ENCODE data around the gene TBC1D30.
"Not testable (repeated sequence)": the region's sequence is repeated elsewhere in the genome, so short reads cannot be mapped to it uniquely, and the experiment has no call there.

TBC1D30 gene

DNA sequence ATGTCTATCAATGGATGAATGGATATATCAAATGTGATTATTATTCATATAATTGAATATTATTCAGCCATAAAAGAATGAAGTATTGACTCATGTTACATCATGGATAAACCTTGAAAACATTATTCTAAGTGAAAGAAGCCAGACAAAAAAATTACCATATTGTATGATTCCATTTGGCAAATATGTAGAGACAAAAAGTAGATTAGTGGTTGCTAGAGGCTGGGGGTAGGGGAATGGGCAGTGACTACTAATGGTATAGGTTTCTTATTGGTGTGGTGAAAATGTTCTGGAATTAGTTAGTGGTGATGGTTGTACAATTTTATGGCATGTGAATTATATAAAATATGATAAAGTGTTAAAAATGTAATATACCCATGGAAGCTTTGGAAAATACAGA, 33.4 kb upstream of the TBC1D30 start:
- H3K4me1 ChIP-seq (ENCODE audit: control insufficient read depth in 1 of 2, insufficient read depth in 2 of 2, low read length in 2 of 2), result no peaks in the 10 kb centered on the region
- no peak overlapping the region for H3K27ac ChIP-seq (ENCODE audit: low read length)
- no peaks in the 10 kb centered on the region for H3K27me3 ChIP-seq (ENCODE audit: low read depth, low read length)
- H3K4me3 ChIP-seq (ENCODE audit: low read depth in 1 of 2, low read length in 2 of 2), result no peak overlapping the region
- no peaks in the 10 kb centered on the region for H3K36me3 ChIP-seq (ENCODE audit: control insufficient read depth in 1 of 2, insufficient read depth in 2 of 2, low read length in 2 of 2)
- no peaks in the 10 kb centered on the region for H3K9me3 ChIP-seq (ENCODE audit: control insufficient read depth in 1 of 2, low read length in 2 of 2)

DNA sequence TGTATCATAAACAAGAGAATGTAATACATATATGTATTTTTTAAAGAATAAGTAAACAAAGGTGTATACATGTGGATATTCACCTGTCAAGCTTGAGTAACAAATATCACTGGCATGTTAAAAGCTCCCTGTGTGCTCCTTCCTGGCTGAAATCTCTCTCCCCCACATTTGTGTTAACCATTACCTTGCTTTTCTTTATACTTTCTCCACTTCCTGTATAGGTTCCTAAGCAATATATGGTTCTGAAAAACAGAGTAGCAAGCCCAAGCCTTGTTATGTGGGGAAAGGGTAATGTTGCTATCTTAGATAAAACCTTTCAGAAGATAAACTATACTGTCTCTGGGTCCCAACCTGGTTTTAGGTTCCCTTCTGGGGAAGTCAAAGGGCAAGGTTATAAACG, 32.3 kb upstream of the TBC1D30 start:
- Histone ChIP-seq H3K36me3 (ENCODE audit: control insufficient read depth in 1 of 2, insufficient read depth in 2 of 2, low read length in 2 of 2) (no peaks in the 10 kb centered on the region), H3K4me3 (ENCODE audit: low read depth in 1 of 2, low read length in 2 of 2) (no peak overlapping the region), H3K9me3 (ENCODE audit: control insufficient read depth in 1 of 2, low read length in 2 of 2) (no peaks in the 10 kb centered on the region), H3K27ac (ENCODE audit: low read length) (no peak overlapping the region), H3K4me1 (ENCODE audit: control insufficient read depth in 1 of 2, insufficient read depth in 2 of 2, low read length in 2 of 2) (no peaks in the 10 kb centered on the region), H3K27me3 (ENCODE audit: low read depth, low read length) (no peaks in the 10 kb centered on the region)

DNA sequence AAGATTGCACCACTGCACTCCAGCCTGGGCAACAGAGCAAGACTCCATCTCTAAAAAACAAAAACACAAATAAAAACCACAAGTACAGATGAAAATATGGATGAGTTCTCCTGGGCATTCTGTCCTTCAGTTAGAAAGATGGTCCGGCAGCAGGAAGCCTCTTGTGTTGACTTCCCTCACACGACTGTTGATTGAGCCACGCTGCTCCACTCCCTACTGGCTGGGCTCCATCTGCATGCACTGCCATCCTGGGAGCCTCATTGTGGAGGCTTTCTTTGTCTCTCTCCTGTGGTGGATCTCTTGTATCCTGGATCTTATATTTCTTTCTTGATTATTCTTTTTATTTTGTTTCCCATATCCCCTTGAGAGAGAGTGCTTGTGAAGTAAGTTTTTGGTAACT, 30.8 kb upstream of the TBC1D30 start:
- Histone ChIP-seq H3K27me3 (ENCODE audit: low read depth, low read length) (no peaks in the 10 kb centered on the region), H3K27ac (ENCODE audit: low read length) (no peak overlapping the region), H3K4me1 (ENCODE audit: control insufficient read depth in 1 of 2, insufficient read depth in 2 of 2, low read length in 2 of 2) (no peaks in the 10 kb centered on the region), H3K4me3 (ENCODE audit: low read depth in 1 of 2, low read length in 2 of 2) (no peak overlapping the region), H3K36me3 (ENCODE audit: control insufficient read depth in 1 of 2, insufficient read depth in 2 of 2, low read length in 2 of 2) (no peaks in the 10 kb centered on the region), H3K9me3 (ENCODE audit: control insufficient read depth in 1 of 2, low read length in 2 of 2) (no peaks in the 10 kb centered on the region)

- Histone ChIP-seq H3K36me3 (ENCODE audit: control insufficient read depth in 1 of 2, insufficient read depth in 2 of 2, low read length in 2 of 2) (no peaks in the 10 kb centered on the region), H3K27ac (ENCODE audit: low read length) (no peak overlapping the region), H3K4me1 (ENCODE audit: control insufficient read depth in 1 of 2, insufficient read depth in 2 of 2, low read length in 2 of 2) (no peaks in the 10 kb centered on the region), H3K9me3 (ENCODE audit: control insufficient read depth in 1 of 2, low read length in 2 of 2) (no peaks in the 10 kb centered on the region), H3K4me3 (ENCODE audit: low read depth in 1 of 2, low read length in 2 of 2) (no peak overlapping the region), H3K27me3 (ENCODE audit: low read depth, low read length) (no peaks in the 10 kb centered on the region)
These were observed 30.1 kb upstream of the TBC1D30 start for GRCh38 chr12:64794305-64794704.

DNA sequence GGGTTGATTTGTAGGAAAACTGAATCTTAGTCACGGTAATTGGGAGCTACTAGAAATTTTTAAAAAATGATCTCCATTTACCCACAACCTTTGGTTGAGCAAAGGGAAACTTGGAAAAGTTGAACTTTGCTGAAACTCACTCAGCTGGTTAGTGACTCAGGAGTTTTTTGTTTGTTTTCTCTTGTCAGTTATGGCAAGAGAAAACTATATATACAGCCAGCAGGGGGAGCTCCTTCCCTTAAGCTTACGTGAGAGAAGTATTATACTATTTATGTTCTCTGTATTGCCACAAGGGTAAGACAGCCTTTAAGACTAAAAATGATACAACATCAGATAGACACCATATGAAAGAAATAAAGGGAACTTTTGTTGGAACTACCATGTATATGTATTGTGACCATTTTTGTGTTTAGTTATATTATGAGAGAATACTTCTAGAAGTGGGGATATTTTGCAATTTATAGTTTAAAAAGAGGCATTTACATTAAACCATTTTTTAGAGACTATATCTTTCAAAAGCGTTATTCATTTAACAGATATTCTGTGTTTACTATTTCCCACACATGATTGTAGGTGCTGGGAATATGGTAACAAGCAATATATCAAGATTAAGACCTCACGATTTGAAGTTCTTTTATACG, 28.1 kb upstream of the TBC1D30 start:
- no peak overlapping the region for H3K27ac ChIP-seq (ENCODE audit: low read length)

GRCh38 chr12:64797156-64797555, 27.3 kb upstream of the TBC1D30 start:
- H3K4me3 ChIP-seq (ENCODE audit: low read depth in 1 of 2, low read length in 2 of 2), result no peak overlapping the region
- no peaks in the 10 kb centered on the region for H3K27me3 ChIP-seq (ENCODE audit: low read depth, low read length)
- H3K4me1 ChIP-seq (ENCODE audit: control insufficient read depth in 1 of 2, insufficient read depth in 2 of 2, low read length in 2 of 2), result no peaks in the 10 kb centered on the region
- no peaks in the 10 kb centered on the region for H3K9me3 ChIP-seq (ENCODE audit: control insufficient read depth in 1 of 2, low read length in 2 of 2)
- H3K36me3 ChIP-seq (ENCODE audit: control insufficient read depth in 1 of 2, insufficient read depth in 2 of 2, low read length in 2 of 2), result no peaks in the 10 kb centered on the region
- no peak overlapping the region for H3K27ac ChIP-seq (ENCODE audit: low read length)

More for the DNA sequence above, 28.1 kb upstream of the TBC1D30 start:
- Histone ChIP-seq H3K9me3 (ENCODE audit: control insufficient read depth in 1 of 2, low read length in 2 of 2) (no peaks in the 10 kb centered on the region), H3K4me1 (ENCODE audit: control insufficient read depth in 1 of 2, insufficient read depth in 2 of 2, low read length in 2 of 2) (no peaks in the 10 kb centered on the region), H3K36me3 (ENCODE audit: control insufficient read depth in 1 of 2, insufficient read depth in 2 of 2, low read length in 2 of 2) (no peaks in the 10 kb centered on the region), H3K4me3 (ENCODE audit: low read depth in 1 of 2, low read length in 2 of 2) (no peak overlapping the region), H3K27me3 (ENCODE audit: low read depth, low read length) (no peaks in the 10 kb centered on the region)

DNA sequence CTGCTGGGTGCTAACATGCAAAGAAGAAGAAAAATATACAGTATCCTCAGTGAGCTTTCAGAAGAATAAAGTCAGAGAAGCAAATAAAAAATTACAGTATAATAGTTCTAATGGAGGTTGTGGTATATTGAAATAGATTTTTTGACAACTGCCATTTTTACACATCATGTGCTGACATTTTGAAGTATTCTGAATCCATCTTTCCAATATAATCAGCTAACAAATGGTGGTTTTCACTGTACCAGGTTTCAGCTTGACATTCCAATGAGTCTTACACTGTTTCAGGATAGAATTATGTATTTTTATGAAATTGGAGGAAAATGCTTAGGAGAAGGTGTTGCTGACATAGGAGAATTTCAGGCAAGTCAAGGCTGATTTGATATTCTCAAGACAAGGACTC, 26.3 kb upstream of the TBC1D30 start:
- H3K4me1 ChIP-seq (ENCODE audit: control insufficient read depth in 1 of 2, insufficient read depth in 2 of 2, low read length in 2 of 2), result no peaks in the 10 kb centered on the region
- no peaks in the 10 kb centered on the region for H3K36me3 ChIP-seq (ENCODE audit: control insufficient read depth in 1 of 2, insufficient read depth in 2 of 2, low read length in 2 of 2)
- H3K27me3 ChIP-seq (ENCODE audit: low read depth, low read length), result no peaks in the 10 kb centered on the region
- no peak overlapping the region for H3K27ac ChIP-seq (ENCODE audit: low read length)
- no peaks in the 10 kb centered on the region for H3K9me3 ChIP-seq (ENCODE audit: control insufficient read depth in 1 of 2, low read length in 2 of 2)
- H3K4me3 ChIP-seq (ENCODE audit: low read depth in 1 of 2, low read length in 2 of 2), result no peak overlapping the region

GRCh38 chr12:64800640-64801039, 23.8 kb upstream of the TBC1D30 start:
- Histone ChIP-seq H3K27ac (ENCODE audit: low read length) (no peak overlapping the region), H3K27me3 (ENCODE audit: low read depth, low read length) (no peaks in the 10 kb centered on the region), H3K4me3 (ENCODE audit: low read depth in 1 of 2, low read length in 2 of 2) (no peak overlapping the region), H3K36me3 (ENCODE audit: control insufficient read depth in 1 of 2, insufficient read depth in 2 of 2, low read length in 2 of 2) (no peaks in the 10 kb centered on the region), H3K9me3 (ENCODE audit: control insufficient read depth in 1 of 2, low read length in 2 of 2) (no peaks in the 10 kb centered on the region), H3K4me1 (ENCODE audit: control insufficient read depth in 1 of 2, insufficient read depth in 2 of 2, low read length in 2 of 2) (no peaks in the 10 kb centered on the region)

- no peaks in the 10 kb centered on the region for H3K27me3 ChIP-seq (ENCODE audit: low read depth, low read length)
- H3K4me1 ChIP-seq (ENCODE audit: control insufficient read depth in 1 of 2, insufficient read depth in 2 of 2, low read length in 2 of 2), result no peaks in the 10 kb centered on the region
- no peak overlapping the region for H3K27ac ChIP-seq (ENCODE audit: low read length)
- H3K4me3 ChIP-seq (ENCODE audit: low read depth in 1 of 2, low read length in 2 of 2), result no peak overlapping the region
- H3K9me3 ChIP-seq (ENCODE audit: control insufficient read depth in 1 of 2, low read length in 2 of 2), result no peaks in the 10 kb centered on the region
- no peaks in the 10 kb centered on the region for H3K36me3 ChIP-seq (ENCODE audit: control insufficient read depth in 1 of 2, insufficient read depth in 2 of 2, low read length in 2 of 2)
These were observed 23.1 kb upstream of the TBC1D30 start for GRCh38 chr12:64801381-64801780.

GRCh38 chr12:64802180-64802775, 22.2 kb upstream of the TBC1D30 start:
- H3K27me3 ChIP-seq (ENCODE audit: low read depth, low read length); H3K4me3 ChIP-seq (ENCODE audit: low read depth in 1 of 2, low read length in 2 of 2); H3K9me3 ChIP-seq (ENCODE audit: control insufficient read depth in 1 of 2, low read length in 2 of 2); H3K4me1 ChIP-seq (ENCODE audit: control insufficient read depth in 1 of 2, insufficient read depth in 2 of 2, low read length in 2 of 2); H3K27ac ChIP-seq (ENCODE audit: low read length); H3K36me3 ChIP-seq (ENCODE audit: control insufficient read depth in 1 of 2, insufficient read depth in 2 of 2, low read length in 2 of 2): not testable (repeated sequence)

DNA sequence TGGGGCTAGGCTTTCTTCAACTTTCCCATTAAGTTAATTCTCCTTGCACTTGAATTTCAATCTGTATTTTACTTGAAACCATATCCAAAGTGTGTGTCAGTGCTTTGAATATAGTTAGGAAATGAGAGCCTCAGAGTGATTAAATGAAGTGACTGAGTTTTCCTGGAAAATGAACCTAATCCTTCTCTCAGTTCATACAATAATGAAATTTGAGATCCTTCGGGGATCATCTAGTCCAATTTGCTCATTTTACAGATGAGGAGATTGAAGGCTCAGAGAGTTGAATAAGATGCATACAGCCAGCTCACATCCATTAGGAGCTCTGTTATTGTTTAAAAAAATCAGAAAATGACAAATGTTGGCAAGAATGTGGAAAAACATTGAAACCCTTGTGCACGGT, 18.3 kb upstream of the TBC1D30 start:
- H3K9me3 ChIP-seq (ENCODE audit: control insufficient read depth in 1 of 2, low read length in 2 of 2), result no peaks in the 10 kb centered on the region
- no peaks in the 10 kb centered on the region for H3K27me3 ChIP-seq (ENCODE audit: low read depth, low read length)
- H3K4me3 ChIP-seq (ENCODE audit: low read depth in 1 of 2, low read length in 2 of 2), result no peak overlapping the region
- no peak overlapping the region for H3K27ac ChIP-seq (ENCODE audit: low read length)
- H3K4me1 ChIP-seq (ENCODE audit: control insufficient read depth in 1 of 2, insufficient read depth in 2 of 2, low read length in 2 of 2), result no peaks in the 10 kb centered on the region
- H3K36me3 ChIP-seq (ENCODE audit: control insufficient read depth in 1 of 2, insufficient read depth in 2 of 2, low read length in 2 of 2), result no peaks in the 10 kb centered on the region
